ENCODE data around the gene IPO13. TPM values are rescaled to one million over a fixed set of nuclear protein-coding genes. Genes with fewer than 3 reads are reported as not detected.
A peak's percentile ranks its signal among the peaks of the same experiment; 100 is the strongest.

The IPO13 gene
- total and polyA plus RNA-seq, 2 experiments from 2014 or later, result 20.6 to 30.7 TPM

GRCh38 chr1:43932786-43933385, 13.9 kb upstream of the IPO13 start:
- H3K4me1 ChIP-seq (ENCODE audit: insufficient read depth), result peaks cover 25% of the 10 kb centered on the region
- peak overlapping the region; percentile 54 for H3K4me3 ChIP-seq
- H3K36me3 ChIP-seq (replicated peaks; ENCODE audit: insufficient read depth, low read depth), result no peaks in the 10 kb centered on the region
- peak overlapping the region; percentile 93 for H3K4me2 ChIP-seq
- no peaks in the 10 kb centered on the region for H3K79me2 ChIP-seq
- H3K27me3 ChIP-seq, result peaks cover 14% of the 10 kb centered on the region
- TF ChIP-seq CTCF (IDR thresholded peaks at IDR 0.05; ENCODE audit: poor library complexity) (no peak), EZH2phosphoT487 (IDR thresholded peaks at IDR 0.05; ENCODE audit: low read depth, severe bottlenecking, unreplicated experiment) (no peak), EZH2 (IDR thresholded peaks at IDR 0.05; ENCODE audit: borderline replicate concordance) (no peak)
- H4K20me1 ChIP-seq (ENCODE audit: insufficient read depth, poor library complexity, severe bottlenecking), result no peaks in the 10 kb centered on the region
- no peaks in the 10 kb centered on the region for H3K9me2 ChIP-seq (replicated peaks; ENCODE audit: insufficient read depth)
- H2AFZ ChIP-seq, result peak overlapping the region; percentile 77
- DNase-seq (ENCODE audit: low spot score), result no peak
- 36% methylated on average over 7 of the region's 8 CpGs for WGBS (ENCODE audit: low lambda C conversion rate, missing lambda C conversion rate)
- no peak overlapping the region for H3K27ac ChIP-seq
- H3K9me3 ChIP-seq (ENCODE audit: low read depth), result no peaks in the 10 kb centered on the region

GRCh38 chr1:43933386-43934100, 13.2 kb upstream of the IPO13 start, which contains the start of gene ARTN:
TSS of gene ARTN (plus strand) at chr1:43933801. CDS start at chr1:43935657, 1,856 bp downstream.
- no peaks in the 10 kb centered on the region for H3K9me3 ChIP-seq (ENCODE audit: low read depth)
- TF ChIP-seq CTCF (IDR thresholded peaks at IDR 0.05; ENCODE audit: poor library complexity) (no peak), EZH2phosphoT487 (IDR thresholded peaks at IDR 0.05; ENCODE audit: low read depth, severe bottlenecking, unreplicated experiment) (no peak), EZH2 (IDR thresholded peaks at IDR 0.05; ENCODE audit: borderline replicate concordance) (no peak)
- peak within 1 kb of the TSS; percentile 77 for H2AFZ ChIP-seq
- no peaks in the 10 kb centered on the region for H4K20me1 ChIP-seq (ENCODE audit: insufficient read depth, poor library complexity, severe bottlenecking)
- H3K27ac ChIP-seq, result no peak within 1 kb of the TSS
- H3K9me2 ChIP-seq (replicated peaks; ENCODE audit: insufficient read depth), result no peaks in the 10 kb centered on the region
- peak within 1 kb of the TSS; percentile 93 for H3K4me2 ChIP-seq
- no peaks in the 10 kb centered on the region for H3K79me2 ChIP-seq
- DNase-seq (ENCODE audit: low spot score), result peak; percentile 58
- WGBS (ENCODE audit: low lambda C conversion rate, missing lambda C conversion rate), result 5% methylated on average over 18 of the region's 42 CpGs
- H3K27me3 ChIP-seq, result peaks cover 14% of the 10 kb centered on the region
- peaks cover 25% of the 10 kb centered on the region for H3K4me1 ChIP-seq (ENCODE audit: insufficient read depth)
- H3K4me3 ChIP-seq, result peak within 1 kb of the TSS; percentile 54
- H3K36me3 ChIP-seq (replicated peaks; ENCODE audit: insufficient read depth, low read depth), result no peaks in the 10 kb centered on the region

GRCh38 chr1:43934101-43934985, 12.4 kb upstream of the IPO13 start:
- H3K27ac ChIP-seq, result no peak overlapping the region
- peaks cover 14% of the 10 kb centered on the region for H3K27me3 ChIP-seq
- H4K20me1 ChIP-seq (ENCODE audit: insufficient read depth, poor library complexity, severe bottlenecking), result no peaks in the 10 kb centered on the region
- H3K36me3 ChIP-seq (replicated peaks; ENCODE audit: insufficient read depth, low read depth), result no peaks in the 10 kb centered on the region
- H3K4me1 ChIP-seq (ENCODE audit: insufficient read depth), result peaks cover 25% of the 10 kb centered on the region
- H3K79me2 ChIP-seq, result no peaks in the 10 kb centered on the region
- H3K9me3 ChIP-seq (ENCODE audit: low read depth), result no peaks in the 10 kb centered on the region
- WGBS (ENCODE audit: low lambda C conversion rate, missing lambda C conversion rate), result 52% methylated on average over 13 of the region's 13 CpGs
- no peaks in the 10 kb centered on the region for H3K9me2 ChIP-seq (replicated peaks; ENCODE audit: insufficient read depth)
- peak; percentile 91 for TF ChIP-seq CTCF (IDR thresholded peaks at IDR 0.05; ENCODE audit: poor library complexity)
- TF ChIP-seq EZH2phosphoT487 (IDR thresholded peaks at IDR 0.05; ENCODE audit: low read depth, severe bottlenecking, unreplicated experiment), result no peak
- no peak for TF ChIP-seq EZH2 (IDR thresholded peaks at IDR 0.05; ENCODE audit: borderline replicate concordance)
- DNase-seq (ENCODE audit: low spot score), result peak; percentile 78
- H2AFZ ChIP-seq, result no peak overlapping the region
- H3K4me3 ChIP-seq, result no peak overlapping the region
- H3K4me2 ChIP-seq, result peak overlapping the region; percentile 93

Data from hepatocyte (in vitro differentiated cells).